Measurements from ENCODE around the gene CFAP20DC. TPM values are rescaled to one million over a fixed set of nuclear protein-coding genes. Genes with fewer than 3 reads are reported as not detected.

Gene CFAP20DC
- total RNA-seq, 1 experiment from 2014 or later: 4.5 TPM

DNA sequence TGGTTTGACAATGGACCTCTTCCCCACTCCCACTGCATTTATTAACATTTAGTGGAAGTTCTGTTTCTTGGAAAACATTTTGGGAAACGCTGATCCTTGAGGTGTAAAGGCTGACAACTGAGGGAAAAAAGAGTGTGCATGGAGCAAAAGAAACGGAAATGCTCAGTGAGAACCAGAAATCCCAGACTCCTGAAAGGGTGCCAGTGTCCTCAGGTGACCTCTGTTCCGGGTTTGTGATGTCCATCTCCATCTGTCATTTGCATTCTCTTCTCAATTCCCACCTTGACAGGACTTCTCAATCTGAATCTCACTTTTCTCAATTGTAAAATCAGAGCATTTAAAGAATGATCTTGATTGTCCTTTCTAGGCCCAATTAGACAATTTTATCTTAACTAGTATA, 312.2 kb downstream of the CFAP20DC start:
- H3K27ac Mint-ChIP-seq: no peak overlapping the region
- H3K4me1 Mint-ChIP-seq: no peaks in the 10 kb centered on the region
- TF ChIP-seq, protein P1, sequence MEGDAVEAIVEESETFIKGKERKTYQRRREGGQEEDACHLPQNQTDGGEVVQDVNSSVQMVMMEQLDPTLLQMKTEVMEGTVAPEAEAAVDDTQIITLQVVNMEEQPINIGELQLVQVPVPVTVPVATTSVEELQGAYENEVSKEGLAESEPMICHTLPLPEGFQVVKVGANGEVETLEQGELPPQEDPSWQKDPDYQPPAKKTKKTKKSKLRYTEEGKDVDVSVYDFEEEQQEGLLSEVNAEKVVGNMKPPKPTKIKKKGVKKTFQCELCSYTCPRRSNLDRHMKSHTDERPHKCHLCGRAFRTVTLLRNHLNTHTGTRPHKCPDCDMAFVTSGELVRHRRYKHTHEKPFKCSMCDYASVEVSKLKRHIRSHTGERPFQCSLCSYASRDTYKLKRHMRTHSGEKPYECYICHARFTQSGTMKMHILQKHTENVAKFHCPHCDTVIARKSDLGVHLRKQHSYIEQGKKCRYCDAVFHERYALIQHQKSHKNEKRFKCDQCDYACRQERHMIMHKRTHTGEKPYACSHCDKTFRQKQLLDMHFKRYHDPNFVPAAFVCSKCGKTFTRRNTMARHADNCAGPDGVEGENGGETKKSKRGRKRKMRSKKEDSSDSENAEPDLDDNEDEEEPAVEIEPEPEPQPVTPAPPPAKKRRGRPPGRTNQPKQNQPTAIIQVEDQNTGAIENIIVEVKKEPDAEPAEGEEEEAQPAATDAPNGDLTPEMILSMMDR (conservative IDR thresholded peaks at IDR 0.05): no peak
- no peak overlapping the region for H2AFZ ChIP-seq (ENCODE audit: low read length)
- no peaks in the 10 kb centered on the region for H3K9me3 ChIP-seq (ENCODE audit: control insufficient read depth, low read depth, low read length)
- no peak overlapping the region for H4K91ac ChIP-seq (ENCODE audit: insufficient read length, low read depth, low read length)
- H3K23me2 ChIP-seq (ENCODE audit: insufficient read length, low read depth, low read length, poor library complexity, severe bottlenecking): no peaks in the 10 kb centered on the region
- no peak overlapping the region for H3K56ac ChIP-seq (ENCODE audit: insufficient read length, low read depth, low read length)
- no peak overlapping the region for H4K5ac ChIP-seq (ENCODE audit: insufficient read length, low read depth, low read length)
- H3K14ac ChIP-seq (ENCODE audit: insufficient read depth, low read length): no peak overlapping the region
- no peak overlapping the region for H2BK12ac ChIP-seq (ENCODE audit: insufficient read length, low read depth, low read length)
- H3K9me3 Mint-ChIP-seq: no peaks in the 10 kb centered on the region; a peak in 1 of 5 replicates
- no peak for DNase-seq
- no peak overlapping the region for H2BK15ac ChIP-seq (ENCODE audit: low read depth, low read length)
- no peak overlapping the region for H3K4me3 Mint-ChIP-seq
- no peak overlapping the region for H3K27ac ChIP-seq (ENCODE audit: insufficient read length, low read depth, low read length)
- H3T11ph ChIP-seq (ENCODE audit: low read length): no peak overlapping the region
- H2BK5ac ChIP-seq (ENCODE audit: insufficient read length, low read length): no peak overlapping the region
- H4K8ac ChIP-seq (replicated peaks; ENCODE audit: insufficient read length, low read depth, low read length): no peak overlapping the region
- H3K27me3 ChIP-seq (ENCODE audit: insufficient read depth, low read length): no peaks in the 10 kb centered on the region
- no peaks in the 10 kb centered on the region for H3K79me2 ChIP-seq (ENCODE audit: insufficient read depth, low read length)
- no peak overlapping the region for H3K18ac ChIP-seq (ENCODE audit: insufficient read length, low read depth, low read length)
- H2BK20ac ChIP-seq (ENCODE audit: low read depth, low read length, poor library complexity, severe bottlenecking): no peak overlapping the region
- no peaks in the 10 kb centered on the region for H4K20me1 ChIP-seq (ENCODE audit: control insufficient read depth, insufficient read depth, insufficient read length)
- no peak overlapping the region for H2AK5ac ChIP-seq (ENCODE audit: insufficient read length, low read length)
- H3K27me3 Mint-ChIP-seq (ENCODE audit: low read depth): no peaks in the 10 kb centered on the region; the same call in 1 of the 2 replicates
- no peaks in the 10 kb centered on the region for H3K4me1 ChIP-seq (ENCODE audit: insufficient read depth, low read length)
- no peak overlapping the region for H2BK120ac ChIP-seq (ENCODE audit: low read depth, low read length, poor library complexity, severe bottlenecking)
- no peaks in the 10 kb centered on the region for H3K79me1 ChIP-seq (ENCODE audit: insufficient read depth, low read depth, low read length, poor library complexity, severe bottlenecking)
- no peak overlapping the region for H3K4me2 ChIP-seq (ENCODE audit: insufficient read depth, insufficient read length, low read length)
- no CpG with 5 or more reads among the region's 3 CpGs for WGBS (ENCODE audit: extremely low coverage, insufficient read length, low lambda C conversion rate)
- no peak overlapping the region for H3K9ac ChIP-seq (ENCODE audit: extremely low read depth, insufficient read length, low read length)
- no peaks in the 10 kb centered on the region for H3K36me3 Mint-ChIP-seq (ENCODE audit: insufficient read depth in 1 of 3, low read depth in 3 of 3)
- H3K23ac ChIP-seq (ENCODE audit: insufficient read length, low read depth, low read length): no peak overlapping the region
- no peak overlapping the region for H3K4ac ChIP-seq (ENCODE audit: low read depth, low read length)
